SU-DHL-6 (cell line): ENCODE results near the gene EYS.

Experiments used
- EZH2phosphoT487 ChIP-seq: fragments of 200-600 bp; sonication (generic), shearing (Covaris generic); conservative IDR thresholded peaks from 2 replicates; pipeline ENCODE4 v1.6.1; 2018; ENCODE audit warnings: mild to moderate bottlenecking, antibody characterized with exemption, low read length, moderate library complexity, mixed read lengths
- TF ChIP-seq, protein P1 (sequence below): fragments of 200-600 bp; sonication (generic); IDR thresholded peaks from one replicate; pipeline ENCODE4 v1.5.1; 2017; ENCODE audit warnings: antibody characterized with exemption, mild to moderate bottlenecking, low read length, moderate library complexity; ENCODE audit not compliant: insufficient read depth, poor library complexity, severe bottlenecking

DNA sequence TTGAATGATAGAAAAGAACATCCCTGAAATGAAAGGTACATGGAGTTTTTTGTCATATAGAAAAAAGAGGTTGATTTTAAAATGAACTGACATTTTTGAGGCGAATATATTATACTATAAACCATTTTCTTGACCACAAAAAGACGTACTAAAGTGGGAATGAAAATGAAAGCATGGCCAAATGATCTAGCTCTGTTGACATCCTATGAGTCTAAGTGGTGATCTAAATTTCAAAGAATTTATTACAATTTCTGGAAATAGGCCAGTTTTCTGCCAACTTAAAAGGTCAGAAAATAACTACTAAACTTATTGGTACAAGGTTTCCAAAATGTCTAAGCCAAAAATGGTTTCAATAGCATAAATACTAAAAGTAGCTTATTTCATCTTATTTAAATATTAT lies 536.8 kb downstream of the EYS start:
- TF ChIP-seq, protein P1, sequence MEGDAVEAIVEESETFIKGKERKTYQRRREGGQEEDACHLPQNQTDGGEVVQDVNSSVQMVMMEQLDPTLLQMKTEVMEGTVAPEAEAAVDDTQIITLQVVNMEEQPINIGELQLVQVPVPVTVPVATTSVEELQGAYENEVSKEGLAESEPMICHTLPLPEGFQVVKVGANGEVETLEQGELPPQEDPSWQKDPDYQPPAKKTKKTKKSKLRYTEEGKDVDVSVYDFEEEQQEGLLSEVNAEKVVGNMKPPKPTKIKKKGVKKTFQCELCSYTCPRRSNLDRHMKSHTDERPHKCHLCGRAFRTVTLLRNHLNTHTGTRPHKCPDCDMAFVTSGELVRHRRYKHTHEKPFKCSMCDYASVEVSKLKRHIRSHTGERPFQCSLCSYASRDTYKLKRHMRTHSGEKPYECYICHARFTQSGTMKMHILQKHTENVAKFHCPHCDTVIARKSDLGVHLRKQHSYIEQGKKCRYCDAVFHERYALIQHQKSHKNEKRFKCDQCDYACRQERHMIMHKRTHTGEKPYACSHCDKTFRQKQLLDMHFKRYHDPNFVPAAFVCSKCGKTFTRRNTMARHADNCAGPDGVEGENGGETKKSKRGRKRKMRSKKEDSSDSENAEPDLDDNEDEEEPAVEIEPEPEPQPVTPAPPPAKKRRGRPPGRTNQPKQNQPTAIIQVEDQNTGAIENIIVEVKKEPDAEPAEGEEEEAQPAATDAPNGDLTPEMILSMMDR, result no peak
- TF ChIP-seq EZH2phosphoT487, result no peak
